Lower leg skin (tissue), 3 donors: ENCODE data around the gene CHST15.

ENCODE experiments used
- POLR2A ChIP-seq, 2 donors: fragments of 450-650 bp; IDR thresholded peaks; one replicate each; pipeline ENCODE4 v1.6.1; 2016 to 2017; ENCODE audit warnings: antibody characterized with exemption in 2 of 2, mild to moderate bottlenecking in 1 of 2, moderate library complexity in 1 of 2
- TF ChIP-seq, protein P1 (sequence below), 3 donors: fragments of 450-650 bp; IDR thresholded peaks; one replicate each; pipeline ENCODE4 v1.5.1; 2016; ENCODE audit warnings: antibody characterized with exemption in 3 of 3, mild to moderate bottlenecking in 3 of 3, moderate library complexity in 2 of 3

DNA sequence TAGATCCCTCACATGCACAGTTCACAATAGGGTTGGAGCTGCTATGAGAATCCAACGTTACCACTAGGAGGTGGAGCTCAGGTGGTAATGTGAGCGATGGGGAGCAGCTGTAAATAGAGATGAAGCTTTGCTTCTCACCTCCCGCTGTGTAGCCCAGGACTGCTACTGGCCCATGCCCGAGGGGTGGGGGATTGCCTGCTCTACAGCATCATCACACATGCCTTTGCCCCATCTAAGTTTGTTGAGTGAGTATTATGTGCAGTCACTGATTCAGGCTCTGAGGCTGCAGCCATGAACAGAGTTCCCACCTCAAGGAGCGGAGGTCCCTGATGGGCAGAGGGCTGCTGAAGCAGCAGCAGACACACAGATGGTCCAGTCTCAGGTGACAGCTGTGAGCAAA is 94.1 kb downstream of the CHST15 start:
- TF ChIP-seq POLR2A (IDR thresholded peaks at IDR 0.05) = no peak
- TF ChIP-seq, protein P1, sequence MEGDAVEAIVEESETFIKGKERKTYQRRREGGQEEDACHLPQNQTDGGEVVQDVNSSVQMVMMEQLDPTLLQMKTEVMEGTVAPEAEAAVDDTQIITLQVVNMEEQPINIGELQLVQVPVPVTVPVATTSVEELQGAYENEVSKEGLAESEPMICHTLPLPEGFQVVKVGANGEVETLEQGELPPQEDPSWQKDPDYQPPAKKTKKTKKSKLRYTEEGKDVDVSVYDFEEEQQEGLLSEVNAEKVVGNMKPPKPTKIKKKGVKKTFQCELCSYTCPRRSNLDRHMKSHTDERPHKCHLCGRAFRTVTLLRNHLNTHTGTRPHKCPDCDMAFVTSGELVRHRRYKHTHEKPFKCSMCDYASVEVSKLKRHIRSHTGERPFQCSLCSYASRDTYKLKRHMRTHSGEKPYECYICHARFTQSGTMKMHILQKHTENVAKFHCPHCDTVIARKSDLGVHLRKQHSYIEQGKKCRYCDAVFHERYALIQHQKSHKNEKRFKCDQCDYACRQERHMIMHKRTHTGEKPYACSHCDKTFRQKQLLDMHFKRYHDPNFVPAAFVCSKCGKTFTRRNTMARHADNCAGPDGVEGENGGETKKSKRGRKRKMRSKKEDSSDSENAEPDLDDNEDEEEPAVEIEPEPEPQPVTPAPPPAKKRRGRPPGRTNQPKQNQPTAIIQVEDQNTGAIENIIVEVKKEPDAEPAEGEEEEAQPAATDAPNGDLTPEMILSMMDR (IDR thresholded peaks at IDR 0.05) = no peak
